Measurements from ENCODE around the gene FHOD3.

The FHOD3 gene

DNA sequence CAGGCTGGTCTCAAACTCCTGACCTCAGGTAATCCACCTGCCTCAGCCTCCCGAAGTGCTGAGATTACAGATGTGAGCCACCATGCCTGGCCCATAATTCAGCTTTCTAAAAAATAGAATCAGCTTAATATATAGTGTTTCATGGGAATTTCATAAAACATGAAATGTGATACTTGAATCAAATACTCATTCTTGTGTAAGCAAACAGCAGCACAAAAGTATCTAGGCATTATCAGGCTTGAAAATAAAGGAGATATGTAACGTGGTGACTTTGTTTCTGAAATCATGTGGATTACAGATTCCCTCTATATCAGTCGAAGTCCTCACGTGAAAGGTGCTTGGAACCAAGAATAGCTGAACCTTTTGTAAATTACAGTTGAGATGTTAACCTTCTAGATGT lies 229.1 kb downstream of the FHOD3 start:
- no peak overlapping the region for H3K9ac ChIP-seq (ENCODE audit: low read length)
- H3K36me3 ChIP-seq (replicated peaks; ENCODE audit: insufficient read depth, low read length), result no peaks in the 10 kb centered on the region
- no peaks in the 10 kb centered on the region for H3K27me3 ChIP-seq (replicated peaks; ENCODE audit: insufficient read depth, low read length)
- H3K79me2 ChIP-seq (ENCODE audit: low read length), result no peaks in the 10 kb centered on the region
- H3K27ac ChIP-seq (ENCODE audit: low read length), result no peak overlapping the region
- H3K9me3 ChIP-seq (replicated peaks; ENCODE audit: insufficient read depth, low read length), result no peaks in the 10 kb centered on the region
- no peaks in the 10 kb centered on the region for H3K9me2 ChIP-seq (replicated peaks; ENCODE audit: insufficient read depth, low read length)
- H3K4me3 ChIP-seq (ENCODE audit: low read length), result no peak overlapping the region
- no peak overlapping the region for H3K4me2 ChIP-seq (ENCODE audit: low read depth, low read length)
- H3K4me1 ChIP-seq (ENCODE audit: low read length), result no peaks in the 10 kb centered on the region
- no peaks in the 10 kb centered on the region for H3F3A ChIP-seq (ENCODE audit: insufficient read depth, low read length)
- TF ChIP-seq, protein P1, sequence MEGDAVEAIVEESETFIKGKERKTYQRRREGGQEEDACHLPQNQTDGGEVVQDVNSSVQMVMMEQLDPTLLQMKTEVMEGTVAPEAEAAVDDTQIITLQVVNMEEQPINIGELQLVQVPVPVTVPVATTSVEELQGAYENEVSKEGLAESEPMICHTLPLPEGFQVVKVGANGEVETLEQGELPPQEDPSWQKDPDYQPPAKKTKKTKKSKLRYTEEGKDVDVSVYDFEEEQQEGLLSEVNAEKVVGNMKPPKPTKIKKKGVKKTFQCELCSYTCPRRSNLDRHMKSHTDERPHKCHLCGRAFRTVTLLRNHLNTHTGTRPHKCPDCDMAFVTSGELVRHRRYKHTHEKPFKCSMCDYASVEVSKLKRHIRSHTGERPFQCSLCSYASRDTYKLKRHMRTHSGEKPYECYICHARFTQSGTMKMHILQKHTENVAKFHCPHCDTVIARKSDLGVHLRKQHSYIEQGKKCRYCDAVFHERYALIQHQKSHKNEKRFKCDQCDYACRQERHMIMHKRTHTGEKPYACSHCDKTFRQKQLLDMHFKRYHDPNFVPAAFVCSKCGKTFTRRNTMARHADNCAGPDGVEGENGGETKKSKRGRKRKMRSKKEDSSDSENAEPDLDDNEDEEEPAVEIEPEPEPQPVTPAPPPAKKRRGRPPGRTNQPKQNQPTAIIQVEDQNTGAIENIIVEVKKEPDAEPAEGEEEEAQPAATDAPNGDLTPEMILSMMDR (IDR thresholded peaks at IDR 0.05; ENCODE audit: low read length), result no peak
- TF ChIP-seq EZH2 (optimal IDR thresholded peaks at IDR 0.05; ENCODE audit: low read depth, low read length) (no peak), EZH2phosphoT487 (IDR thresholded peaks at IDR 0.05; ENCODE audit: low read length) (no peak)
- no peak for DNase-seq
- H2AFZ ChIP-seq (ENCODE audit: low read length), result no peak overlapping the region
- H4K20me1 ChIP-seq (ENCODE audit: insufficient read depth, low read length), result no peaks in the 10 kb centered on the region

DNA sequence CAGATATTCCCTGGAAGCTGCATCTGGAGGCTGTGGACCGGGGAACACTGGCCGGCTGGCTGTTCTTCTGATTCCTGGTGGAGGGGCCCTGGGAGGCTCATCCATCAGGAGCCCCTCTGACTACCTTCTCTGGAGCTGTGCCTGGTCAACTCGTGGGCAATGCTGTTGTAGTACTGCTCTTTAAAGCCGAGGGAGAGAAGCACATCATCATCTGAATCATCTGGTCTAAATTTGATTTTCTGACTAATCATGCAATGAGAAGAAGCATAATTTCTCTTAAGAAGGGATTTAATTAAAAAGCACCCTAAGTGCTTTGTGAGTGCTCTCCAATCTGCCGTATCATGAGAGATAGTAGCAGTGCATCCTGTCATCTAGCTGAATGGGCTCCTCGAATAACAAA lies 229.5 kb downstream of the FHOD3 start:
- Histone ChIP-seq H3K9ac (ENCODE audit: low read length) (no peak overlapping the region), H3K4me3 (ENCODE audit: low read length) (no peak overlapping the region), H3K27me3 (replicated peaks; ENCODE audit: insufficient read depth, low read length) (no peaks in the 10 kb centered on the region), H3K27ac (ENCODE audit: low read length) (no peak overlapping the region), H4K20me1 (ENCODE audit: insufficient read depth, low read length) (no peaks in the 10 kb centered on the region), H2AFZ (ENCODE audit: low read length) (no peak overlapping the region), H3K4me2 (ENCODE audit: low read depth, low read length) (no peak overlapping the region), H3F3A (ENCODE audit: insufficient read depth, low read length) (no peaks in the 10 kb centered on the region), H3K36me3 (replicated peaks; ENCODE audit: insufficient read depth, low read length) (no peaks in the 10 kb centered on the region), H3K79me2 (ENCODE audit: low read length) (no peaks in the 10 kb centered on the region), H3K4me1 (ENCODE audit: low read length) (no peaks in the 10 kb centered on the region), H3K9me3 (replicated peaks; ENCODE audit: insufficient read depth, low read length) (no peaks in the 10 kb centered on the region), H3K9me2 (replicated peaks; ENCODE audit: insufficient read depth, low read length) (no peaks in the 10 kb centered on the region)
- TF ChIP-seq EZH2phosphoT487 (IDR thresholded peaks at IDR 0.05; ENCODE audit: low read length) (no peak), EZH2 (optimal IDR thresholded peaks at IDR 0.05; ENCODE audit: low read depth, low read length) (no peak)
- TF ChIP-seq, protein P1 (IDR thresholded peaks at IDR 0.05; ENCODE audit: low read length), result no peak
- no peak for DNase-seq

DNA sequence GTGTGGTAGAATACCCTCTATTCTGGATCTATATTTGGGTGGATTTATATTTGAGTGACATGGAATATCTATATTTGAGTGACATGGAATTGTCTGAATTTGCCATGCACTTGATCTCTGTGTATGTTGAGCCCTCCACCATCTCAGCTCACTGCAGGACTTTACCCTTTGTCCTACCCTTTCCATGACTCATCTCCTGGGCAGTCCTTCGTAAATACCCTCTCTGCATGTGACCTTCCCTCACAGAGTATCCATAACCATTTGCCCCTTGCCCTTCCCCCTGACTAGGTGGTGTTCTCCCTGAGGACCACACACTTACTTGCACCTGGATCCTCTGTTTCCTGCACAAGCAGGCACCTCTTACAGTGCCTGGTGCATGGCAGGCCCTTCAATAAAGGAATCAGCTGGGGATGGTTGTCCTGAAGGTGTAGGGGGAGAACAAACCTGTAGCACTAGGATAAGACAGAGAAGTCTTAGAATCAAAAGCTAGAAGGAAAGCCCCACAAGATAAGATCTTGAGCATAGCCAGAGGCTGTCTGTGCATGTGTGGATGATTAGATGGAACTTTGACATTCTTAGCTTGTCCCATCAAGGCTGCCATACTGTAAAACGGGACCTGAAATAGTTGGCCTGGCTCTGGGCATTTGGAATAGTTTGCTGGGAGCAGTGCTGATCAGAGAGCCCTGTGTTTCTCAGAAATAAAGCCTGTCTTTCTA lies 230.4 kb downstream of the FHOD3 start:
- Histone ChIP-seq H3K36me3 (replicated peaks; ENCODE audit: insufficient read depth, low read length) (no peaks in the 10 kb centered on the region), H3K4me3 (ENCODE audit: low read length) (no peak overlapping the region), H3K27me3 (replicated peaks; ENCODE audit: insufficient read depth, low read length) (no peaks in the 10 kb centered on the region), H3K27ac (ENCODE audit: low read length) (no peak overlapping the region), H3F3A (ENCODE audit: insufficient read depth, low read length) (no peaks in the 10 kb centered on the region), H3K4me1 (ENCODE audit: low read length) (no peaks in the 10 kb centered on the region), H3K9me2 (replicated peaks; ENCODE audit: insufficient read depth, low read length) (no peaks in the 10 kb centered on the region), H4K20me1 (ENCODE audit: insufficient read depth, low read length) (no peaks in the 10 kb centered on the region), H3K79me2 (ENCODE audit: low read length) (no peaks in the 10 kb centered on the region), H3K9ac (ENCODE audit: low read length) (no peak overlapping the region), H2AFZ (ENCODE audit: low read length) (no peak overlapping the region), H3K4me2 (ENCODE audit: low read depth, low read length) (no peak overlapping the region), H3K9me3 (replicated peaks; ENCODE audit: insufficient read depth, low read length) (no peaks in the 10 kb centered on the region)
- no peak for DNase-seq
- TF ChIP-seq EZH2phosphoT487 (IDR thresholded peaks at IDR 0.05; ENCODE audit: low read length) (no peak), EZH2 (optimal IDR thresholded peaks at IDR 0.05; ENCODE audit: low read depth, low read length) (no peak)
- TF ChIP-seq, protein P1 (IDR thresholded peaks at IDR 0.05; ENCODE audit: low read length), result no peak

Measured in MM.1S (cell line).